Choroid plexus epithelial cell (primary cell): ENCODE data around the gene CRYM.

Experiments
- DNase-seq: peaks from one replicate; pipeline ENCODE4 v3.0.0-alpha.2; 2010; ENCODE audit warnings: low read depth
- H3K4me3 ChIP-seq: 2 replicates; pipeline ENCODE4 v1.5.1; 2011; ENCODE audit warnings: low read depth, mild to moderate bottlenecking, control low read depth, low read length, moderate library complexity
- CTCF ChIP-seq: conservative IDR thresholded peaks from 2 replicates; pipeline ENCODE4 v1.5.1; 2011; ENCODE audit warnings: low read depth, mild to moderate bottlenecking, control low read depth, inconsistent platforms, low read length, moderate library complexity

The CRYM gene

GRCh38 chr16:21264571-21265036 is 13.5 kb downstream of the CRYM start:
- no peak for DNase-seq
- no peak for TF ChIP-seq CTCF

GRCh38 chr16:21263640-21264570 is 14.2 kb downstream of the CRYM start:
- no peak for DNase-seq
- TF ChIP-seq CTCF: no peak
- no peak overlapping the region for H3K4me3 ChIP-seq

More at GRCh38 chr16:21264571-21265036, 13.5 kb downstream of the CRYM start:
- no peak overlapping the region for H3K4me3 ChIP-seq

- H3K4me3 ChIP-seq: no peak overlapping the region
- DNase-seq: no peak
- TF ChIP-seq CTCF: no peak
Observed at GRCh38 chr16:21262779-21263639, 15.1 kb downstream of the CRYM start.

GRCh38 chr16:21260870-21261791 is 17.0 kb downstream of the CRYM start:
- no peak overlapping the region for H3K4me3 ChIP-seq
- no peak for TF ChIP-seq CTCF
- DNase-seq: peak; percentile 71

GRCh38 chr16:21257284-21257683 is 20.8 kb downstream of the CRYM start:
- DNase-seq: no peak
- TF ChIP-seq CTCF: no peak
- H3K4me3 ChIP-seq: no peak overlapping the region

GRCh38 chr16:21256636-21257035 is 21.5 kb downstream of the CRYM start:
- DNase-seq: no peak
- TF ChIP-seq CTCF: no peak
- no peak overlapping the region for H3K4me3 ChIP-seq
